Tibial nerve (tissue), 4 donors: ENCODE results near the gene FLOT1.

Source experiments
- CTCF ChIP-seq, 5 experiments: fragments of 200-600 bp in 3 of 5; fragments of 450-650 bp in 2 of 5; sonication (generic) in 3 of 5; IDR thresholded peaks; one replicate each; pipeline ENCODE4 v1.5.1; 2016 to 2019; ENCODE audit warnings: antibody characterized with exemption in 5 of 5, mild to moderate bottlenecking in 3 of 5, moderate library complexity in 2 of 5
- EP300 ChIP-seq, 2 donors: sonication (generic); formaldehyde crosslinking; IDR thresholded peaks; one replicate each; pipeline ENCODE4 v1.6.1; 2017; ENCODE audit warnings: antibody characterized with exemption in 2 of 2, mild to moderate bottlenecking in 1 of 2
- POLR2A ChIP-seq, 2 donors: fragments of 450-650 bp; IDR thresholded peaks; one replicate each; pipeline ENCODE4 v1.6.1; 2017; ENCODE audit warnings: antibody characterized with exemption in 2 of 2, mild to moderate bottlenecking in 2 of 2, moderate library complexity in 2 of 2

GRCh38 chr6:30683980-30684338 is 58.5 kb downstream of the FLOT1 start:
- TF ChIP-seq CTCF (IDR thresholded peaks at IDR 0.05) (no peak), POLR2A (IDR thresholded peaks at IDR 0.05) (no peak), EP300 (IDR thresholded peaks at IDR 0.05) (no peak)
